Panc1 (cell line): ENCODE measurements around the gene UBA1.

ENCODE experiments used
- POLR2AphosphoS5 ChIP-seq: IDR thresholded peaks from 2 replicates; pipeline ENCODE4 v1.6.1; 2012; ENCODE audit warnings: mild to moderate bottlenecking, low read depth, low read length, moderate library complexity
- SIN3A ChIP-seq: IDR thresholded peaks from 2 replicates; pipeline ENCODE4 v1.6.1; 2012; ENCODE audit warnings: low read depth, mild to moderate bottlenecking, low read length, moderate library complexity, borderline replicate concordance; ENCODE audit not compliant: insufficient read depth
- TCF7L2 ChIP-seq: IDR thresholded peaks from 2 replicates; pipeline ENCODE4 v1.6.1; 2011; ENCODE audit warnings: mild to moderate bottlenecking, low read depth, low read length, inconsistent platforms
- TF ChIP-seq, protein P1 (sequence below), 2 experiments: IDR thresholded peaks; 2 replicates each; pipeline ENCODE4 v1.6.1; 2011 to 2012; ENCODE audit warnings: low read depth in 2 of 2, control low read depth in 1 of 2, low read length in 1 of 2, mild to moderate bottlenecking in 1 of 2, moderate library complexity in 1 of 2; ENCODE audit not compliant: insufficient read depth in 1 of 2
- TF ChIP-seq, protein P2 (sequence below): fragments of 450-650 bp; IDR thresholded peaks from 2 replicates; pipeline ENCODE4 v1.5.1; 2017; ENCODE audit warnings: mild to moderate bottlenecking

DNA sequence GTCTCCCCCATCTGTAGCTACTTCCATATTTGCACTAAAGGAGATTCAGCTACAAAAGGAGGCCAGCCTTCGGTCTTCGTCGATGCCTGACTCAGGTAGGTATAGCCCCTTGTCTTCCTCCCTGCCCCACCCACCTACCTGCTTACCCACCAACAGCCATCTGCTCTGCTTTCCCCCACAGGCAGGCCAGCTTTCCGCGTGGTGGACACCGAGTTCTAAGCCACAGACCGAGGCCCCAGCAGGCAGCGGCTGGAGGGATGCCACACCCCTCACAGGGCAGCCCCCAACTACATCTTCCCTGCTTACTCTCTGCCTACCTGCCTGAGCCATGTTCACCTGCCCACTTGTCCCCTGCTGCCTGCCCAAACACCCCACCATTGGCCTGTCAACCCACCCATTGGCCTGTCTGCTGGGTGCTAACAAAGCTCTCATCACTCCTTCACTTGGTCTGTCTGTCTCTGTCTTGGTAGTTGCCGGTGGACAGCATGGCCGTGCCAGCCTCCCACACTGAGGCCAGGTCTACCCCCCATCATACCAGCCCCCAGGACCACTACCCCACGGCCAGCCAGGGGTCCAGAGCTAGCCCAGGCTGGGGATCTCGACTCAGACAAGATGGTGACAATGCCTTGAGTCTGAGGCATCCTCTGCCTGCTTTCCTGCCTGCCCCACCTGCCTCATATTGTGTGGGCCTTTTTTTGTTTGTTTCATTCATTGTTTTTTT lies 35.1 kb downstream of the UBA1 start:
- TF ChIP-seq, protein P1, sequence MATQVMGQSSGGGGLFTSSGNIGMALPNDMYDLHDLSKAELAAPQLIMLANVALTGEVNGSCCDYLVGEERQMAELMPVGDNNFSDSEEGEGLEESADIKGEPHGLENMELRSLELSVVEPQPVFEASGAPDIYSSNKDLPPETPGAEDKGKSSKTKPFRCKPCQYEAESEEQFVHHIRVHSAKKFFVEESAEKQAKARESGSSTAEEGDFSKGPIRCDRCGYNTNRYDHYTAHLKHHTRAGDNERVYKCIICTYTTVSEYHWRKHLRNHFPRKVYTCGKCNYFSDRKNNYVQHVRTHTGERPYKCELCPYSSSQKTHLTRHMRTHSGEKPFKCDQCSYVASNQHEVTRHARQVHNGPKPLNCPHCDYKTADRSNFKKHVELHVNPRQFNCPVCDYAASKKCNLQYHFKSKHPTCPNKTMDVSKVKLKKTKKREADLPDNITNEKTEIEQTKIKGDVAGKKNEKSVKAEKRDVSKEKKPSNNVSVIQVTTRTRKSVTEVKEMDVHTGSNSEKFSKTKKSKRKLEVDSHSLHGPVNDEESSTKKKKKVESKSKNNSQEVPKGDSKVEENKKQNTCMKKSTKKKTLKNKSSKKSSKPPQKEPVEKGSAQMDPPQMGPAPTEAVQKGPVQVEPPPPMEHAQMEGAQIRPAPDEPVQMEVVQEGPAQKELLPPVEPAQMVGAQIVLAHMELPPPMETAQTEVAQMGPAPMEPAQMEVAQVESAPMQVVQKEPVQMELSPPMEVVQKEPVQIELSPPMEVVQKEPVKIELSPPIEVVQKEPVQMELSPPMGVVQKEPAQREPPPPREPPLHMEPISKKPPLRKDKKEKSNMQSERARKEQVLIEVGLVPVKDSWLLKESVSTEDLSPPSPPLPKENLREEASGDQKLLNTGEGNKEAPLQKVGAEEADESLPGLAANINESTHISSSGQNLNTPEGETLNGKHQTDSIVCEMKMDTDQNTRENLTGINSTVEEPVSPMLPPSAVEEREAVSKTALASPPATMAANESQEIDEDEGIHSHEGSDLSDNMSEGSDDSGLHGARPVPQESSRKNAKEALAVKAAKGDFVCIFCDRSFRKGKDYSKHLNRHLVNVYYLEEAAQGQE (IDR thresholded peaks at IDR 0.05; ENCODE audit: insufficient read depth in 1 of 2, low read depth in 2 of 2, low read length in 1 of 2), result no peak
- TF ChIP-seq, protein P2, sequence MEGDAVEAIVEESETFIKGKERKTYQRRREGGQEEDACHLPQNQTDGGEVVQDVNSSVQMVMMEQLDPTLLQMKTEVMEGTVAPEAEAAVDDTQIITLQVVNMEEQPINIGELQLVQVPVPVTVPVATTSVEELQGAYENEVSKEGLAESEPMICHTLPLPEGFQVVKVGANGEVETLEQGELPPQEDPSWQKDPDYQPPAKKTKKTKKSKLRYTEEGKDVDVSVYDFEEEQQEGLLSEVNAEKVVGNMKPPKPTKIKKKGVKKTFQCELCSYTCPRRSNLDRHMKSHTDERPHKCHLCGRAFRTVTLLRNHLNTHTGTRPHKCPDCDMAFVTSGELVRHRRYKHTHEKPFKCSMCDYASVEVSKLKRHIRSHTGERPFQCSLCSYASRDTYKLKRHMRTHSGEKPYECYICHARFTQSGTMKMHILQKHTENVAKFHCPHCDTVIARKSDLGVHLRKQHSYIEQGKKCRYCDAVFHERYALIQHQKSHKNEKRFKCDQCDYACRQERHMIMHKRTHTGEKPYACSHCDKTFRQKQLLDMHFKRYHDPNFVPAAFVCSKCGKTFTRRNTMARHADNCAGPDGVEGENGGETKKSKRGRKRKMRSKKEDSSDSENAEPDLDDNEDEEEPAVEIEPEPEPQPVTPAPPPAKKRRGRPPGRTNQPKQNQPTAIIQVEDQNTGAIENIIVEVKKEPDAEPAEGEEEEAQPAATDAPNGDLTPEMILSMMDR, result no peak
- TF ChIP-seq POLR2AphosphoS5 (no peak), SIN3A (no peak), TCF7L2 (no peak)
